Measurements from ENCODE around the gene GDF2. TPM values are rescaled to one million over a fixed set of nuclear protein-coding genes. Genes with fewer than 3 reads are reported as not detected.

The GDF2 gene
- total RNA-seq, 4 donors from 2014 or later, result not detected

GRCh38 chr10:47319784-47320183 is 2.5 kb upstream of the GDF2 start:
- H3K36me3 ChIP-seq, result no peaks in the 10 kb centered on the region
- no peaks in the 10 kb centered on the region for H3K27me3 ChIP-seq
- no peaks in the 10 kb centered on the region for H3K4me1 ChIP-seq
- no peak for DNase-seq
- WGBS, 2 donors, result 88% methylated on average over 8 of the region's 8 CpGs
- H3K27ac ChIP-seq, result no peak overlapping the region
- TF ChIP-seq, protein P1, sequence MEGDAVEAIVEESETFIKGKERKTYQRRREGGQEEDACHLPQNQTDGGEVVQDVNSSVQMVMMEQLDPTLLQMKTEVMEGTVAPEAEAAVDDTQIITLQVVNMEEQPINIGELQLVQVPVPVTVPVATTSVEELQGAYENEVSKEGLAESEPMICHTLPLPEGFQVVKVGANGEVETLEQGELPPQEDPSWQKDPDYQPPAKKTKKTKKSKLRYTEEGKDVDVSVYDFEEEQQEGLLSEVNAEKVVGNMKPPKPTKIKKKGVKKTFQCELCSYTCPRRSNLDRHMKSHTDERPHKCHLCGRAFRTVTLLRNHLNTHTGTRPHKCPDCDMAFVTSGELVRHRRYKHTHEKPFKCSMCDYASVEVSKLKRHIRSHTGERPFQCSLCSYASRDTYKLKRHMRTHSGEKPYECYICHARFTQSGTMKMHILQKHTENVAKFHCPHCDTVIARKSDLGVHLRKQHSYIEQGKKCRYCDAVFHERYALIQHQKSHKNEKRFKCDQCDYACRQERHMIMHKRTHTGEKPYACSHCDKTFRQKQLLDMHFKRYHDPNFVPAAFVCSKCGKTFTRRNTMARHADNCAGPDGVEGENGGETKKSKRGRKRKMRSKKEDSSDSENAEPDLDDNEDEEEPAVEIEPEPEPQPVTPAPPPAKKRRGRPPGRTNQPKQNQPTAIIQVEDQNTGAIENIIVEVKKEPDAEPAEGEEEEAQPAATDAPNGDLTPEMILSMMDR (IDR thresholded peaks at IDR 0.05), result no peak
- no peak for TF ChIP-seq POLR2A (IDR thresholded peaks at IDR 0.05)
- H3K9me3 ChIP-seq, result no peaks in the 10 kb centered on the region
- H3K4me3 ChIP-seq (replicated peaks in 1 of 3), result no peak overlapping the region
- intact Hi-C loops (cut with DNase I), result no loop called here

- H3K4me1 ChIP-seq, result no peaks in the 10 kb centered on the region
- H3K9me3 ChIP-seq, result no peaks in the 10 kb centered on the region
- DNase-seq, result no peak
- intact Hi-C loops (cut with DNase I), result no loop called here
- no peak overlapping the region for H3K27ac ChIP-seq
- H3K27me3 ChIP-seq, result no peaks in the 10 kb centered on the region
- no peaks in the 10 kb centered on the region for H3K36me3 ChIP-seq
- 76 to 78% methylated on average over 6 of the region's 6 CpGs for WGBS, 2 donors
- TF ChIP-seq, protein P1 (IDR thresholded peaks at IDR 0.05), result no peak
- TF ChIP-seq POLR2A (IDR thresholded peaks at IDR 0.05), result no peak
- H3K4me3 ChIP-seq (replicated peaks in 1 of 3), result no peak overlapping the region
These were observed 1.4 kb upstream of the GDF2 start for GRCh38 chr10:47320812-47321211.

GRCh38 chr10:47321521-47322195 is 596 bp upstream of the GDF2 start:
- Histone ChIP-seq H3K4me1 (no peaks in the 10 kb centered on the region), H3K27me3 (no peaks in the 10 kb centered on the region), H3K27ac (no peak overlapping the region), H3K36me3 (no peaks in the 10 kb centered on the region), H3K4me3 (replicated peaks in 1 of 3) (no peak overlapping the region), H3K9me3 (no peaks in the 10 kb centered on the region)
- intact Hi-C loops (cut with DNase I), result no loop called here
- WGBS, 2 donors, result 85 to 86% methylated on average over 8 of the region's 8 CpGs
- no peak for TF ChIP-seq POLR2A (IDR thresholded peaks at IDR 0.05)
- TF ChIP-seq, protein P1 (IDR thresholded peaks at IDR 0.05), result no peak
- DNase-seq, result no peak

DNA sequence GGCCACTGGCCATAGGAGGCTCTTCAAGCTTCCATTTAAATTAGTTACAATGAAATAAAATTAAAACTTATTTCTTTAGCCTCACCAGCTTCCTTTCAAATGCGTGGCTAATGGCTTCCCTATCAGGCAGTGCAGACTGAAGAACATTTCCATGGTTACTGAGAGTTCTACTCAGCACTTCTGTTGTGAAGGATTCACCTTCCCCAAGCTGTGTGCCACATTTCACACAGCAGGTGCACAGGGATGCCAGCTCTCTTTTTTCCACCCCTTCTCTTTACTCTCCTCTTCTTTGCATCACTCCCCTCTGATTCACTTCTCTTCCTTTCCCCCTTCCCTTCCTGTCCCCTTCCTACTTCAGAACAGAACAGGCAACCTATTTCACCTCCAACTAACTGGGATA is 833 bp downstream of the GDF2 start:
- no peaks in the 10 kb centered on the region for H3K9me3 ChIP-seq
- TF ChIP-seq, protein P1 (IDR thresholded peaks at IDR 0.05), result no peak
- DNase-seq, result no peak
- 53 to 65% methylated on average over 1 of the region's 1 CpG for WGBS, 2 donors
- H3K27me3 ChIP-seq, result no peaks in the 10 kb centered on the region
- no peaks in the 10 kb centered on the region for H3K36me3 ChIP-seq
- no peaks in the 10 kb centered on the region for H3K4me1 ChIP-seq
- intact Hi-C loops (cut with DNase I), result no loop called here
- no peak overlapping the region for H3K27ac ChIP-seq
- no peak overlapping the region for H3K4me3 ChIP-seq (replicated peaks in 1 of 3)

GRCh38 chr10:47323636-47324296 is 1.5 kb downstream of the GDF2 start:
- H3K4me3 ChIP-seq (replicated peaks in 1 of 3), result no peak overlapping the region
- no peak overlapping the region for H3K27ac ChIP-seq
- intact Hi-C loops (cut with DNase I), result no loop called here
- no peaks in the 10 kb centered on the region for H3K36me3 ChIP-seq
- no peak for TF ChIP-seq POLR2A (IDR thresholded peaks at IDR 0.05)
- TF ChIP-seq, protein P1 (IDR thresholded peaks at IDR 0.05), result no peak
- H3K27me3 ChIP-seq, result no peaks in the 10 kb centered on the region
- DNase-seq, result no peak
- 73 to 77% methylated on average over 5 of the region's 5 CpGs for WGBS, 2 donors
- H3K9me3 ChIP-seq, result no peaks in the 10 kb centered on the region
- H3K4me1 ChIP-seq, result no peaks in the 10 kb centered on the region

Measured in thyroid gland (tissue), 4 donors.